Stomach (tissue), 19 donors: Measurements from ENCODE around the gene RNU6-1. TPM values are rescaled to one million over a fixed set of nuclear protein-coding genes. Genes with fewer than 3 reads are reported as not detected.

ENCODE experiments used
- DNase-seq, 2 donors: peaks; one replicate each; pipeline versions ENCODE4 v3.0.0 to v3.0.0-alpha.2; 2013 to 2019
- H3K27ac ChIP-seq, 5 donors: fragments of 200-600 bp in 4 of 5; sonication (generic) in 4 of 5; one replicate each; pipeline ENCODE4 v1.5.1; 2013 to 2019; ENCODE audit warnings: mild to moderate bottlenecking in 1 of 5, moderate library complexity in 1 of 5
- H3K27me3 ChIP-seq, 3 donors: fragments of 200-600 bp; sonication (generic); one replicate each; pipeline ENCODE4 v1.5.1; 2017 to 2019; ENCODE audit warnings: mixed run types in 1 of 3
- H3K36me3 ChIP-seq, 4 donors: fragments of 200-600 bp; sonication (generic); 1 replicate in 3 of 4; 2 replicates in 1 of 4; pipeline ENCODE4 v1.5.1; 2016 to 2019
- H3K4me1 ChIP-seq, 4 donors: fragments of 200-600 bp; sonication (generic); one replicate each; pipeline ENCODE4 v1.5.1; 2016 to 2019
- H3K4me3 ChIP-seq, 4 donors: fragments of 200-600 bp; sonication (generic) in 3 of 4; one replicate each; pipeline ENCODE4 v1.5.1; 2016 to 2019; ENCODE audit warnings: mild to moderate bottlenecking in 1 of 4
- H3K9me3 ChIP-seq, 4 donors: fragments of 200-600 bp; sonication (generic); one replicate each; pipeline ENCODE4 v1.5.1; 2016 to 2019
- CTCF ChIP-seq, 7 experiments: fragments of 450-650 bp in 4 of 7; fragments of 200-600 bp in 3 of 7; sonication (generic) in 3 of 7; IDR thresholded peaks; one replicate each; pipeline ENCODE4 v1.5.1; 2016 to 2019; ENCODE audit warnings: antibody characterized with exemption in 7 of 7, control low read depth in 2 of 7, mild to moderate bottlenecking in 1 of 7
- EP300 ChIP-seq: sonication (generic); formaldehyde crosslinking; IDR thresholded peaks from one replicate; pipeline ENCODE4 v1.6.1; 2017; ENCODE audit warnings: antibody characterized with exemption
- POLR2A ChIP-seq, 4 donors: fragments of 450-650 bp; IDR thresholded peaks; one replicate each; pipeline ENCODE4 v1.6.1; 2016; ENCODE audit warnings: antibody characterized with exemption in 4 of 4, control low read depth in 2 of 4, mild to moderate bottlenecking in 1 of 4, moderate library complexity in 1 of 4
- POLR2AphosphoS5 ChIP-seq, 3 donors: sonication (generic); formaldehyde crosslinking; IDR thresholded peaks; one replicate each; pipeline ENCODE4 v1.6.1; 2016; ENCODE audit warnings: antibody characterized with exemption in 3 of 3
- WGBS, 5 donors: extraction: QIAGEN DNeasy Blood & Tissue Kit in 3 of 5; methylation state at CpG; one replicate each; pipeline versions ENCODE4 v1.1.5 to v1.1.7; 2013 to 2018; 5-methylcytosine and 5-hydroxymethylcytosine counted together
- intact Hi-C: fragments of 100-400 bp; cut with DNase I; formaldehyde crosslinking; loops from one replicate; pipeline ENCODE4 v1.15.1; 2023; ENCODE audit warnings: low total_unique reads
- long read RNA-seq, 10 donors: transcript quantifications; one replicate each; lab custom pipeline, GENCODE V29; 2026
- polyA plus RNA-seq, 3 donors: library from polyadenylated mRNA; stranded (reverse); fragments of 200-250 nt; gene quantifications; one replicate each; pipeline ENCODE4 v1.2.3, GENCODE V29; 2013
- total RNA-seq, 5 donors: library from RNA; depleted of rRNA; stranded (reverse); fragments of >200 nt; gene quantifications; one replicate each; pipeline versions ENCODE4 v1.1.0 to v1.2.3, GENCODE V29; 2014 to 2016
- donor health status: healthy with polysubstance abuse.
- donor health status: Bipolar disorder and iron deficiency.
- donor health status: healthy.

The RNU6-1 gene
- total RNA-seq (not detected), polyA plus RNA-seq (not detected)
- long read RNA-seq, donor 1, result 0 reads
- long read RNA-seq, donor 2, result 0 reads
- long read RNA-seq, donor 3, result 0 reads
- long read RNA-seq, donor 4, result 0 reads
- long read RNA-seq, donor 5, result 0 reads
- long read RNA-seq, donor 6, result 0 reads
- long read RNA-seq, donor 7, result 0 reads
- long read RNA-seq, donor 8, result 0 reads
- long read RNA-seq, donor 9, partial matches to known transcripts, result 0 of 1 reads
- long read RNA-seq, donor 9, other reads (novel, unspliced or antisense), result 0 of 1 reads
- long read RNA-seq, donor 10, result 0 reads

- intact Hi-C loops, result no loop called here
- Histone ChIP-seq H3K4me1 (peaks cover 24 to 44% (median 35%) of the 10 kb centered on the region in 4 donors), H3K27me3 (peaks cover 0 to 11% (median 10%) of the 10 kb centered on the region in 3 donors), H3K9me3 (no peaks in the 10 kb centered on the region), H3K36me3 (no peaks in the 10 kb centered on the region), H3K4me3 (peak within 1 kb of the TSS; percentile 69 to 87 (median 74)), H3K27ac (peak within 1 kb of the TSS; percentile 94 to 99 (median 97))
- 0 to 2% (median 1%) methylated on average over 42 to 62 of the region's 62 CpGs for WGBS, 5 donors
- TF ChIP-seq POLR2AphosphoS5 (IDR thresholded peaks at IDR 0.05) (peak; percentile 83 to 92 (median 90)), CTCF (IDR thresholded peaks at IDR 0.05) (no peak), POLR2A (IDR thresholded peaks at IDR 0.05) (peak in 2 of 4 donors; percentile 7 to 36), EP300 (no peak)
- DNase-seq, result peak; percentile 95 to 98
Observed at GRCh38 chr15:67839929-67840748, at the start of gene RNU6-1. RNU6-1 (minus strand) TSS chr15:67840045.

GRCh38 chr15:67887776-67888175, 47.9 kb upstream of the RNU6-1 start:
- intact Hi-C loops, result no loop called here

GRCh38 chr15:67885861-67886260, 46.0 kb upstream of the RNU6-1 start:
- peaks cover 0 to 5% (median 2%) of the 10 kb centered on the region in 4 donors for H3K9me3 ChIP-seq
- intact Hi-C loops, result no loop called here
- H3K4me3 ChIP-seq, result no peak overlapping the region
- H3K36me3 ChIP-seq, result no peaks in the 10 kb centered on the region
- no peak for DNase-seq
- H3K27me3 ChIP-seq, result no peaks in the 10 kb centered on the region
- H3K4me1 ChIP-seq, result peaks cover 7 to 38% (median 25%) of the 10 kb centered on the region in 4 donors
- no peak for TF ChIP-seq EP300
- TF ChIP-seq POLR2AphosphoS5 (IDR thresholded peaks at IDR 0.05), result no peak
- TF ChIP-seq POLR2A (IDR thresholded peaks at IDR 0.05), result no peak
- TF ChIP-seq CTCF (IDR thresholded peaks at IDR 0.05), result no peak
- H3K27ac ChIP-seq, result no peak overlapping the region

More at GRCh38 chr15:67887776-67888175, 47.9 kb upstream of the RNU6-1 start:
- Histone ChIP-seq H3K9me3 (peaks cover 0 to 5% (median 2%) of the 10 kb centered on the region in 4 donors), H3K27me3 (no peaks in the 10 kb centered on the region), H3K27ac (no peak overlapping the region), H3K36me3 (no peaks in the 10 kb centered on the region), H3K4me1 (peaks cover 7 to 32% (median 25%) of the 10 kb centered on the region in 4 donors), H3K4me3 (no peak overlapping the region)
- WGBS, 5 donors, result 76 to 98% (median 87%) methylated on average over 2 of the region's 2 CpGs
- TF ChIP-seq POLR2AphosphoS5 (IDR thresholded peaks at IDR 0.05) (no peak), POLR2A (IDR thresholded peaks at IDR 0.05) (no peak), EP300 (no peak), CTCF (IDR thresholded peaks at IDR 0.05) (no peak)
- DNase-seq, result no peak

- intact Hi-C loops, result no loop called here
- TF ChIP-seq EP300, result no peak
- no peak for TF ChIP-seq CTCF (IDR thresholded peaks at IDR 0.05)
- TF ChIP-seq POLR2A (IDR thresholded peaks at IDR 0.05), result no peak
- no peak for TF ChIP-seq POLR2AphosphoS5 (IDR thresholded peaks at IDR 0.05)
- Histone ChIP-seq H3K36me3 (no peaks in the 10 kb centered on the region), H3K4me3 (peak overlapping the region; percentile 46 to 65 (median 51)), H3K9me3 (no peaks in the 10 kb centered on the region), H3K27me3 (no peaks in the 10 kb centered on the region), H3K27ac (peak overlapping the region; percentile 74 to 88 (median 86)), H3K4me1 (peaks cover 7 to 45% (median 27%) of the 10 kb centered on the region in 4 donors)
- no peak for DNase-seq
- WGBS, 5 donors, result 54 to 59% (median 57%) methylated on average over 7 of the region's 7 CpGs
Observed at GRCh38 chr15:67885175-67885523, 45.3 kb upstream of the RNU6-1 start.
